A549 (cell line): ENCODE data around the gene SNX17.

Experiments
- CHD2 ChIP-seq: fragments of 150-350 bp; IDR thresholded peaks from 2 replicates; pipeline ENCODE4 v1.6.1; 2014; ENCODE audit warnings: low read length; ENCODE audit not compliant: partially characterized antibody
- MAFK ChIP-seq: fragments of 450-650 bp; IDR thresholded peaks from 2 replicates; pipeline ENCODE4 v1.6.1; 2014; ENCODE audit not compliant: partially characterized antibody
- MYC ChIP-seq: IDR thresholded peaks from 2 replicates; pipeline ENCODE4 v1.6.1; 2012; ENCODE audit warnings: mild to moderate bottlenecking, inconsistent platforms, low read length, improper control_type of control experiment, borderline replicate concordance
- PBX3 ChIP-seq: IDR thresholded peaks from 2 replicates; pipeline ENCODE4 v1.6.1; 2012
- RFX5 ChIP-seq: fragments of 450-650 bp; IDR thresholded peaks from 2 replicates; pipeline ENCODE4 v1.7.1; 2014; ENCODE audit warnings: antibody characterized with exemption, mild to moderate bottlenecking, moderate library complexity
- TF ChIP-seq, protein P1 (sequence below): fragments of >200 bp; sonication (Bioruptor Twin); formaldehyde crosslinking; IDR thresholded peaks from 3 replicates; pipeline ENCODE4 v1.5.1; 2016
- TF ChIP-seq, protein P2 (sequence below): fragments of 200-600 bp; sonication (generic); IDR thresholded peaks from 2 replicates; pipeline ENCODE4 v1.6.1; 2016; ENCODE audit warnings: antibody characterized with exemption, mild to moderate bottlenecking, moderate library complexity

DNA sequence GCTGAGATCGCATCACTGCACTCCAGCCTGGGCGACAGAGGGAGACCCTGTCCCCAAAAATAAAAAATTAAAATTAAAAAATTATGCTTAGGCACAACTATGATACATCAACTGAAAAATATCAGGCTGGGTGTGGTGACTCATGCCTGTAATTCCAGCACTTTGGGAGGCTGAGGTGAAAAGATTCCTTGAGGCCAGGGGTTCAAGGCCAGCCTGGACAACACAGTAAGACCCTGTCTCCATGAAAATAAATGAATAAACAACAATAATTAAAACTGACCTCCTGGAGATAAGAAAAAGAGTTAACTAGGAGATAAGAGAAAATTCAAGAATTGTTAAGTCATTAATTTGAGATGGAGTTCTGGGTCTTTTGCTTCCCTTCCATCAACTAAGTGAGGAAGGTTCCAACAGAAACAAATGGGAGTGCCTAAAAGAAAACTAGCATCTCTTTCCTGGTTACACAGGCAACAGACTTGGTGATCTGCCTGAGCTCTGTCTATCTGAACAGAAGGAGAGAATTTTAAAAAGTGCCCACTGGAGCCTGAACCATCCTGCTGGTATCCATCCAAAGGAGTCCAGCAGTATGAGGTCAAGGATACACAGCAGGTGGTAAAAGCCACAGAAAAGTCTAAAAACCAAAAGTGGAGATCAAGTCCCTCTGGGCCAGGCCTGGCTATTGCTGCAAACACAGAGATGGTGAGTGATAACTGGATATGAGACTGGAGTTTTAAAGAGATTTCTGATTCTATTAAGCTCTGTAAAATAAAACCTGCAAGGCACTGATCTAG lies 30.1 kb downstream of the SNX17 start:
- TF ChIP-seq MAFK (no peak), MYC (no peak), CHD2 (no peak), PBX3 (no peak), RFX5 (no peak)
- TF ChIP-seq, protein P1, sequence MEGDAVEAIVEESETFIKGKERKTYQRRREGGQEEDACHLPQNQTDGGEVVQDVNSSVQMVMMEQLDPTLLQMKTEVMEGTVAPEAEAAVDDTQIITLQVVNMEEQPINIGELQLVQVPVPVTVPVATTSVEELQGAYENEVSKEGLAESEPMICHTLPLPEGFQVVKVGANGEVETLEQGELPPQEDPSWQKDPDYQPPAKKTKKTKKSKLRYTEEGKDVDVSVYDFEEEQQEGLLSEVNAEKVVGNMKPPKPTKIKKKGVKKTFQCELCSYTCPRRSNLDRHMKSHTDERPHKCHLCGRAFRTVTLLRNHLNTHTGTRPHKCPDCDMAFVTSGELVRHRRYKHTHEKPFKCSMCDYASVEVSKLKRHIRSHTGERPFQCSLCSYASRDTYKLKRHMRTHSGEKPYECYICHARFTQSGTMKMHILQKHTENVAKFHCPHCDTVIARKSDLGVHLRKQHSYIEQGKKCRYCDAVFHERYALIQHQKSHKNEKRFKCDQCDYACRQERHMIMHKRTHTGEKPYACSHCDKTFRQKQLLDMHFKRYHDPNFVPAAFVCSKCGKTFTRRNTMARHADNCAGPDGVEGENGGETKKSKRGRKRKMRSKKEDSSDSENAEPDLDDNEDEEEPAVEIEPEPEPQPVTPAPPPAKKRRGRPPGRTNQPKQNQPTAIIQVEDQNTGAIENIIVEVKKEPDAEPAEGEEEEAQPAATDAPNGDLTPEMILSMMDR, result no peak
- TF ChIP-seq, protein P2, sequence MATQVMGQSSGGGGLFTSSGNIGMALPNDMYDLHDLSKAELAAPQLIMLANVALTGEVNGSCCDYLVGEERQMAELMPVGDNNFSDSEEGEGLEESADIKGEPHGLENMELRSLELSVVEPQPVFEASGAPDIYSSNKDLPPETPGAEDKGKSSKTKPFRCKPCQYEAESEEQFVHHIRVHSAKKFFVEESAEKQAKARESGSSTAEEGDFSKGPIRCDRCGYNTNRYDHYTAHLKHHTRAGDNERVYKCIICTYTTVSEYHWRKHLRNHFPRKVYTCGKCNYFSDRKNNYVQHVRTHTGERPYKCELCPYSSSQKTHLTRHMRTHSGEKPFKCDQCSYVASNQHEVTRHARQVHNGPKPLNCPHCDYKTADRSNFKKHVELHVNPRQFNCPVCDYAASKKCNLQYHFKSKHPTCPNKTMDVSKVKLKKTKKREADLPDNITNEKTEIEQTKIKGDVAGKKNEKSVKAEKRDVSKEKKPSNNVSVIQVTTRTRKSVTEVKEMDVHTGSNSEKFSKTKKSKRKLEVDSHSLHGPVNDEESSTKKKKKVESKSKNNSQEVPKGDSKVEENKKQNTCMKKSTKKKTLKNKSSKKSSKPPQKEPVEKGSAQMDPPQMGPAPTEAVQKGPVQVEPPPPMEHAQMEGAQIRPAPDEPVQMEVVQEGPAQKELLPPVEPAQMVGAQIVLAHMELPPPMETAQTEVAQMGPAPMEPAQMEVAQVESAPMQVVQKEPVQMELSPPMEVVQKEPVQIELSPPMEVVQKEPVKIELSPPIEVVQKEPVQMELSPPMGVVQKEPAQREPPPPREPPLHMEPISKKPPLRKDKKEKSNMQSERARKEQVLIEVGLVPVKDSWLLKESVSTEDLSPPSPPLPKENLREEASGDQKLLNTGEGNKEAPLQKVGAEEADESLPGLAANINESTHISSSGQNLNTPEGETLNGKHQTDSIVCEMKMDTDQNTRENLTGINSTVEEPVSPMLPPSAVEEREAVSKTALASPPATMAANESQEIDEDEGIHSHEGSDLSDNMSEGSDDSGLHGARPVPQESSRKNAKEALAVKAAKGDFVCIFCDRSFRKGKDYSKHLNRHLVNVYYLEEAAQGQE, result no peak
